Stimulated activated CD4-positive, alpha-beta T cell treated with anti-CD3 and anti-CD28 coated beads, Interleukin-1b, Interleukin-23, amount 100 ng/mL, for 48 hours (primary cell): ENCODE results near the gene SNED1.

Experiments used
- DNase-seq: peaks from one replicate; pipeline ENCODE4 v3.0.0-alpha.2; 2020

Gene SNED1

DNA sequence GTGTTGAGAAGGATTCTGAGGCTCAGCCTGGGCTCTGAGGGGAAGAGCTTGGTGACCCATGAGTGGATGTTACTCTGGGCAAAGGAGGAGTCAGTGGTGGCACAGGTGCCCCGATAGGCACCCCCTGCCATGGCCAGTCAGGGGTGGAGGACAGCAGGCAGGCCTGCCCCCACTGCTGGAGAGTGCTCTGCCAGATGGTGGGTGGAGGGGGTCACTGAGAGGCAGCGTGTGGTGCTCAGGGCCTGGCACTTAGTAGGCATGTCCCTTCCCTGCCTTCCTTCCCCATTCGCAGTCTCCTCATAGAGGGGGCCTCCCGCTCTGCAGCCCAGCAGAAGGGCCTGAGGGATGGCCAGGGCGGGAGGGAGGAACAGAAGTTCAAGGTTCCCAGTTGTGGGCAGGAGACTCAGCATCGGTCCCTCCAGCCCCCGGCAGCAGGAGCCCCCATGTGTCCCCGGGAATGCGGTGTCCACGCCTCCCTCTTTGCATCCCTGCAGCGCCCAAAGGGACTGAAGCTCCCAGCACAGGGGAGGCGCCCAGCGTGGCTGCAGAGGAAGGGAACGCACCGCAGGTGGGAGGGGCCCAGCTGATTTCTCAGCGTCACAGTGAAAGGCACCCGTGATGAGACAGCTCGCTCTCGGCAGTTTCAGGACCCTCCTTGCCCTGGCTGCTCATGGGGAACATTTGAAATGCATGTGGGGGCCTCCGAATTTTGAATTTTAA, 5.7 kb upstream of the SNED1 start:
- no peak for DNase-seq

DNA sequence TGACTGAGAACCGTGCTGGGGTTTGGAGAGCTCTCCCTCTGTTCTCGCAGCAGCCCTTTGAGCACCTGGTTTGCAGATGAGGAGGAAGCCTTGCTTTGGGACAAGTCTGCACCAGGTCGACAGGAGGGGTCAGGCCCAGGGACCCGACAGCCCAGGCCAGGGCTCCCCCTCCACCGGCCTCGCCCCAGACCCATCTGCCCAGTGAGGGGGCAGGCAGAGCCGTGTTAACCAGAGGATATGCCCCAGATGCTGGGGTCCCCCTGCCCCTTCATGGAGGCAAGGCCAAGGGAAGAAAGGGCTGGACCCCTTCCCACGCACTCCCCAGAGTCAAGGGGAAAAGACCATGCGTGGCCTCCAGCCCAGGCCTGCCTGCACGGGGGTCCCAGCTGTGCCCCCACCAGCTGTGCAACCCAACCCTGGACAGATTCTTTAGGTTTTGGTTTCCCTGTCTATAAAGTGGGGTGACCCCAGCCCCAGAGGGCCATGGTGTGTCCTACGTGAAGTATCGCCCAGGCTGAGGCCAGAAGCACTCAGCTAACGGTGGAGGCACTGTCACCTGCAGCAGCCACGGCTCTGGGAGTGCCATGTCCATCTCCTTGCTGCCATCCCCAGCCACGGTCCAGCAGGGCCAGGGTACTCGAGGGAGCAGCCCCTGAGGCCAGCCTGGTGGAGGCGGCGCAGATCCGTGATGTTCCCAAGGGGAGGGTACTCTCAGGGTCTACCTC, 4.8 kb upstream of the SNED1 start:
- no peak for DNase-seq

- no peak for DNase-seq
Observed at GRCh38 chr2:240994171-240994896, 4.1 kb upstream of the SNED1 start.

- DNase-seq, result no peak
Observed at GRCh38 chr2:240995041-240996021, 3.1 kb upstream of the SNED1 start.

GRCh38 chr2:240996161-240996833, 2.1 kb upstream of the SNED1 start:
- no peak for DNase-seq

DNA sequence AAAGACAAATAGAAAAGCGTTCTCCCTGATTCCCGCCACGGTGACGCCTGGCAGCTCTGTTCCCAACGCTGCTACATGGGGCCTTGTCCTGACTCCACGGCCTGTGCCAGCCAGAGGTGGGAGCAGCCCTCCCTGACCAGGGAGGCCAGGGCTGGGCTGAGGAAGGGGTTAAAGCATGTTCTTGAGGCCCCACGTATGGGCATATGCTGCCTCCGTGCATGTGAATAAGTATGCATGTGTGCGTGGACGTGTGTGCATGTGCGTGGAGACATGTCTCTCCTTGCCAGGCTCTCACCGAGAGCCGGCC, 1.6 kb upstream of the SNED1 start:
- no peak for DNase-seq

DNA sequence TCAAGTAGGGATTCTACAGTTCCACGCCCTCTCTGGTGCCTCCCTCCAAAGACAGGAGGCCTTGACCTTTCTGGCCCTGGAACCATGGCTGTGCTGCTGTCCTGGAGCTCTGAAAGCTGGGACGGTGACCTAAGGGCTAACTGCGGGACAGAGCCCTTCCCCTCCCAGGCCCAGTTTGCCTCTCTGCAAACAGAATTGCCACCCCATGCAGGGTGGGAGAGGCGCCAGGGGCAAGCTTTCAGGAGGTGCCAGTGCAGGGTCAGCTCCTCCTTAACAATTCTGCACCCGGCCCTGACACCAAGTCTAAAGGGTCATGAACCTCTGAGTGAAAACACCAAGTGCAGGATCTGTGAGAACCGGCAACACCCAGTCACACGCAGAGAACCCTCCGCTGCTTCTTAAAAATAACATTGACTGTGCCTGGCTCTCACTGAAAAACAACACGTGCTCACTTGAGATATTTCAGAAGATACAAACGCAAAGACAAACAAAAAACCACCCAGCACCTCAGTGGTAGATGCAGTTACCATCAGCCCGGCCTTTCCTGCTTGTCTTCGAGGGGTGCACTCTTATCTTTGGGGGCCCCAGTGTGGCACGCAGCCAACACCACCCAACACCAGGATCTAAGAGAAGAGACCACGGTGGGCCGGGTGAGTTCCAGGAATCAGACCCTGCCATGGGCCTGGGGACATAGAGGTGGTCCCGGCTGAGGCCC, 1.1 kb upstream of the SNED1 start:
- no peak for DNase-seq

DNA sequence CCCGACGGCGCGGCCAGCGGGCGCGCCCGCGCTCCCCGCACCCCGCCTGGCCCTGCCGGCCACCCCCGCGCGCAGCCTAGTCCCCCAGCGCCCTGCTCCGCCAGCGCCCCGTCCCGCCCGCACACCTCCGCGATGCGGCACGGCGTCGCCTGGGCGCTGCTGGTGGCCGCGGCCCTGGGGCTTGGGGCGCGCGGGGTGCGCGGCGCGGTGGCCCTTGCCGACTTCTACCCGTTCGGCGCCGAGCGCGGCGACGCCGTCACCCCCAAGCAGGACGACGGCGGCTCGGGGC, 232 bp downstream of the SNED1 start:
- no peak for DNase-seq

- DNase-seq, result no peak
Observed at GRCh38 chr2:240998995-240999791, 775 bp downstream of the SNED1 start.

- no peak for DNase-seq
Observed at GRCh38 chr2:240999873-241000541, 1.6 kb downstream of the SNED1 start.

DNA sequence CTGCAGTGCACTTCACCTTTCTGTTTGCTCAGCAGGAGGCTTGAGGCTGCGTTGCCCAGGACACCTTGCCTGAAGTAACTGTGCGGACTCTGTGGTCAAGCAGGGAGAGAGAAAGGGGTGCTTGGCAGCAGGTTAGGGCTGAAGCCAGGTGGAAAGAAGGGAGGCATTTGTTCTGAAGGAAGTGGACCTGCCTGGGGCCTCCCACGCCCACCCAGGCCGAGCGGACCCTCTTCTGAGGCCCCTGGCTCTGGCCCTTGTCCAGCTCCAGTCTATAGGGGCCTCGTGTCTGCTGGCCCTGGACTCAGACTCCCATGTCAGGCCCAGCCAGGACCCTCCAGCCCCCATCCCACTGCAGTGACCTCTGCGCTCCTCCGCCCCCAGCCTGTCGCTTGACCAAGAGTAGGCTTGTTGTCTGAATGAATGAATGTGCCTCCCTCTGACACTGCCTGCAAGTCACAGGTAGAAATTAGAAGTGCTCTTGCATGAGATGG, 2.5 kb downstream of the SNED1 start:
- DNase-seq, result no peak

GRCh38 chr2:241001413-241002274, 3.2 kb downstream of the SNED1 start:
- no peak for DNase-seq

- DNase-seq, result no peak
Observed at GRCh38 chr2:241002275-241003046, 4.0 kb downstream of the SNED1 start.

- DNase-seq, result no peak
Observed at GRCh38 chr2:241003047-241003360, 4.6 kb downstream of the SNED1 start.

DNA sequence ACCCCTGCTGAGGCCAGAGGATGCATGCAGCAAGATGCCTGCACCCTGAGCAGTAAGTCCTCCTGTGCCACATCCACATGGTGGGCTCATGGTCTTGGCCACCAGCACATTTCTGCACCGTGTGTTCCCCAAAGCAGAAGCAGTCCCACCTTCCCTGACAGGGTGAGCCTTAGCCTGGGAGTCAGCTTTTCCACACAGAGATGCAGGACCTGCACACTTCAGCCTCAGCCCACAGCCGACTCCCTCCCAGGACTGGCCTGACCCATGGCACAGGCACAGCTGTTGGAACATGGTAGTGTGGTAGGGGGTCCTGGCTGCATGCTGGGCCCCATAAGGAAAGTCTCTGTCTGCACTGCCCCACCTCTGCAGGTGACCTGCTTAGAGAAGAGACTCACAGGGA, 5.0 kb downstream of the SNED1 start:
- DNase-seq, result no peak

GRCh38 chr2:241003830-241004564, 5.6 kb downstream of the SNED1 start:
- no peak for DNase-seq

- DNase-seq, result no peak
Observed at GRCh38 chr2:241005569-241005968, 7.2 kb downstream of the SNED1 start.

DNA sequence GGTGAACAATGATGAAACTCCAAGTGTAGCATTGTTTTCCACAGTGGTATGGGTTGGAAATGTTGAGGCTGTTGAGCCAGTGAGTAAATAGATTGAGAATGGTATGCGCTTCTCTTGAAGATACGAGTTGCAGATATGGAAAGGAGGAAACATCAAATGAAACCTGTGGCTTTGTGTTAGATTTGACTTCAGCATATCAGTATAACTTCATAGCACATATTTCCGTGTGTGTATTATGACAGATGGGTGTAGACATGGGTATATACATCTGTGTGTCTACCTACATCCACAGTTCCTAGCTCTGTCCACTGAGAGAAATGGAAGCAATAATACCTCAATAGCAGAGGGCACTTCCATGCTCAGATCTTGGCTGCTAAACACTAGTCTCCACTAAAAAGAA, 8.0 kb downstream of the SNED1 start:
- DNase-seq, result no peak
